Measurements from ENCODE around the gene MSH2.

- TF ChIP-seq CTCF (IDR thresholded peaks at IDR 0.05; ENCODE audit: borderline replicate concordance, extremely low read depth, low read length, poor library complexity, severe bottlenecking), result peak; percentile 19
- TF ChIP-seq EZH2 (IDR thresholded peaks at IDR 0.05; ENCODE audit: borderline replicate concordance, low read depth, low read length, severe bottlenecking), result no peak
These were observed 118.1 kb downstream of the MSH2 start for GRCh38 chr2:47520825-47521665.

Measured in DND-41 (cell line).